Measurements from ENCODE around the gene SEPTIN12.

Gene SEPTIN12

DNA sequence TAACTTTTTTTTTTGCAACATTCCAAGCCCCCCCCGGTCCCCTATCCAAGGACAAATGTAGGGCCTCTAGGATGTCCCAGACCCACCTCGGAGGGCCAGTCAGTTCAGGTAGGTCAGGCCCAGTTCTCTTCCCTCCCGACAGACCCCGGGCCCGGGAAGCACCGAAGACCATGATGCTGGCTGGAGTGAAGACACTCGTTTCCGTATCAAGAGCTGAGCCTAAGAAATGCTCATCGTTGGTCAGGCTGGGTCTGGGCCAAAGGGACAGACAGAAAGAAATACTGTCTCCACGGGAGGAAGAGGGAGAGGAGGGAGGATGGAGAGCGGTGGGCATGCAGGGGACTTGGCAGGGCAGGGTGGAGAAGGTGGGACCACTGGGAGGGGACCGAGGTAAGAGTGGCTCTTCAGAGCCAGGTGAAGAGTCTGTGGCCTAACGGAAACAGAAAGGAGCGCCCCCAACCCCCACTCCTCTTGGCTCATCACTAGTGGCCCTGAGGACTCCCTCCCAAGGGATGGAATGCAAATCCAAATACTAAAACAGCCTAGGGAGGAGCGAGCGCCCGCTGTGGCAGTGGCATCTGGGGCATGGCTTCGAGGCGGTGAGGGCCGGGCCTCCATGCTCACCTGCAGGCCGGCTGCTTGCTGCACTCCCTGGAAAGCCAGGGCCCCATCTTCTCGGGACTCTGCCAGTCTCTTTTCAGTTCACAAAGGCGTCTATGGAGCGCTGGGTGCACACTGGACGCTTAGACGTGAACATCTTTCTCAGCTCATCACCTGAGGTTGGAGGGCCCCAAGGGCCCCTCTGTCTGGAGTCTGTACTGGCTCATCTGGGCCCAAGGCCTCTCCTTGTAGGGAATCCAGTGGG, 16.0 kb upstream of the SEPTIN12 start:
- no peaks in the 10 kb centered on the region for H3K27me3 ChIP-seq (ENCODE audit: insufficient read depth, poor library complexity, severe bottlenecking)
- no peak for DNase-seq (ENCODE audit: low spot score)
- peaks cover 28% of the 10 kb centered on the region for H3K36me3 ChIP-seq (ENCODE audit: low read depth)
- H3K9me3 ChIP-seq (ENCODE audit: severe bottlenecking) = no peaks in the 10 kb centered on the region
- no peak overlapping the region for H3K27ac ChIP-seq (ENCODE audit: poor library complexity, severe bottlenecking)
- no peak overlapping the region for H3K4me3 ChIP-seq (ENCODE audit: severe bottlenecking)
- TF ChIP-seq, protein P1, sequence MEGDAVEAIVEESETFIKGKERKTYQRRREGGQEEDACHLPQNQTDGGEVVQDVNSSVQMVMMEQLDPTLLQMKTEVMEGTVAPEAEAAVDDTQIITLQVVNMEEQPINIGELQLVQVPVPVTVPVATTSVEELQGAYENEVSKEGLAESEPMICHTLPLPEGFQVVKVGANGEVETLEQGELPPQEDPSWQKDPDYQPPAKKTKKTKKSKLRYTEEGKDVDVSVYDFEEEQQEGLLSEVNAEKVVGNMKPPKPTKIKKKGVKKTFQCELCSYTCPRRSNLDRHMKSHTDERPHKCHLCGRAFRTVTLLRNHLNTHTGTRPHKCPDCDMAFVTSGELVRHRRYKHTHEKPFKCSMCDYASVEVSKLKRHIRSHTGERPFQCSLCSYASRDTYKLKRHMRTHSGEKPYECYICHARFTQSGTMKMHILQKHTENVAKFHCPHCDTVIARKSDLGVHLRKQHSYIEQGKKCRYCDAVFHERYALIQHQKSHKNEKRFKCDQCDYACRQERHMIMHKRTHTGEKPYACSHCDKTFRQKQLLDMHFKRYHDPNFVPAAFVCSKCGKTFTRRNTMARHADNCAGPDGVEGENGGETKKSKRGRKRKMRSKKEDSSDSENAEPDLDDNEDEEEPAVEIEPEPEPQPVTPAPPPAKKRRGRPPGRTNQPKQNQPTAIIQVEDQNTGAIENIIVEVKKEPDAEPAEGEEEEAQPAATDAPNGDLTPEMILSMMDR (IDR thresholded peaks at IDR 0.05; ENCODE audit: poor library complexity, severe bottlenecking) = no peak
- peaks cover 9% of the 10 kb centered on the region for H3K4me1 ChIP-seq (ENCODE audit: insufficient read depth, poor library complexity, severe bottlenecking)
- no peak for ATAC-seq (ENCODE audit: low read depth)

DNA sequence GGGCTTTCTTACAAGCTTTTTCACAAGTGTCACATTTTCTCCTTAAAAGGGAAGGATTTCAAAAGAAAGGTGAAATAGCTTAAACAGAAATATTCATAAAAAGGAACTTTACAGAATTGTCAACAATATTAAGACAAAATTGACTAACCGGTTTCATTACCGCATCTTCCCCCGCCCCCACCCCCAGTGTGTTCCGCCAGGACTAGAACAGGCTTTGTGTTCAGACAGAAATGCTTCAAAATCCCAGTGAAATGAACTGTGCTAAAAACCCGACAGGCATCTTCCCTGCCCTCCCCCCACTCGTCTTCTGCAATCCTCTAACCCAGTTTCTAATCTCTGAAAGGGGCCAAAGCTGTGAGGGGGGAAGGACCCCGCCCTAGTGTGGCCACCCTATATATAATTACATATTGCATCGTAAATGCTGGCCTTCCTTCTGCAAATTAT, 15.3 kb upstream of the SEPTIN12 start:
- no peak for ATAC-seq (ENCODE audit: low read depth)
- Histone ChIP-seq H3K27ac (ENCODE audit: poor library complexity, severe bottlenecking) (peak overlapping the region; percentile 78), H3K9me3 (ENCODE audit: severe bottlenecking) (no peaks in the 10 kb centered on the region), H3K4me1 (ENCODE audit: insufficient read depth, poor library complexity, severe bottlenecking) (peaks cover 9% of the 10 kb centered on the region), H3K36me3 (ENCODE audit: low read depth) (peaks cover 23% of the 10 kb centered on the region), H3K27me3 (ENCODE audit: insufficient read depth, poor library complexity, severe bottlenecking) (no peaks in the 10 kb centered on the region), H3K4me3 (ENCODE audit: severe bottlenecking) (peak overlapping the region; percentile 54)
- TF ChIP-seq, protein P1 (IDR thresholded peaks at IDR 0.05; ENCODE audit: poor library complexity, severe bottlenecking) = no peak
- no peak for DNase-seq (ENCODE audit: low spot score)

DNA sequence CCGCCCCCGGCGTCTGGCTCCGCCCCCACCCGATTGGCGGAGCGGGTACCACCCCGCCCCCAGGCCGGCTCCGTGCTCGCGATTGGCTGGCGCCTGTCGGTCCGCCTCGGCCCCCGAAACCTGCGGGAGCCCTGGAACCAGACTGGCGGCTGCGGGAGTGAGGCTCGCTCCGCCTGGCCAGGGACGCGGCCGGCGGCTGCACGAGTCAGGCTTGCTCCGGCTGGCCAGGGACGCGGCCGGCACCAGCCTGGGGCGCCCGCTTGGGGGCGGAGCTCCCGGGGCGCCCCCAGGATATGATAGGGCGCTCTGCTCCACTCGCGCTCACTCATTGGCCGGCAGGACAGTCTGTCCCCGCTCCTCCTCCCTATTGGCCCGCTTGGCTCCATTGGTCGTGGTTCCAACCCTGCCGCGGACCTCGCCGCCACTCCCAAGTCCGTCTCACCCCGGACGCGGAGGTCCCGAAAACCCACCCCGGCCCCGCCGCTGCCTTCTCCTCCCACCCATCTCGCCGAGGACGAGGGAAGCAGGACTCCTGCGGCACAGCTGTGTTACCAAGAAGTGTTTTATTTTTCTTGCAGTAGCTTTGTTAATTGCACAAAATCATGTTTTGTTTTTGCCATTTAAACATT, 14.6 kb upstream of the SEPTIN12 start:
- ATAC-seq (ENCODE audit: low read depth) (peak; percentile 89), DNase-seq (ENCODE audit: low spot score) (peak; percentile 95)
- peaks cover 18% of the 10 kb centered on the region for H3K36me3 ChIP-seq (ENCODE audit: low read depth)
- H3K4me1 ChIP-seq (ENCODE audit: insufficient read depth, poor library complexity, severe bottlenecking) = peaks cover 9% of the 10 kb centered on the region
- TF ChIP-seq, protein P1 (IDR thresholded peaks at IDR 0.05; ENCODE audit: poor library complexity, severe bottlenecking) = no peak
- peak overlapping the region; percentile 54 for H3K4me3 ChIP-seq (ENCODE audit: severe bottlenecking)
- H3K27me3 ChIP-seq (ENCODE audit: insufficient read depth, poor library complexity, severe bottlenecking) = no peaks in the 10 kb centered on the region
- peak overlapping the region; percentile 78 for H3K27ac ChIP-seq (ENCODE audit: poor library complexity, severe bottlenecking)
- no peaks in the 10 kb centered on the region for H3K9me3 ChIP-seq (ENCODE audit: severe bottlenecking)

DNA sequence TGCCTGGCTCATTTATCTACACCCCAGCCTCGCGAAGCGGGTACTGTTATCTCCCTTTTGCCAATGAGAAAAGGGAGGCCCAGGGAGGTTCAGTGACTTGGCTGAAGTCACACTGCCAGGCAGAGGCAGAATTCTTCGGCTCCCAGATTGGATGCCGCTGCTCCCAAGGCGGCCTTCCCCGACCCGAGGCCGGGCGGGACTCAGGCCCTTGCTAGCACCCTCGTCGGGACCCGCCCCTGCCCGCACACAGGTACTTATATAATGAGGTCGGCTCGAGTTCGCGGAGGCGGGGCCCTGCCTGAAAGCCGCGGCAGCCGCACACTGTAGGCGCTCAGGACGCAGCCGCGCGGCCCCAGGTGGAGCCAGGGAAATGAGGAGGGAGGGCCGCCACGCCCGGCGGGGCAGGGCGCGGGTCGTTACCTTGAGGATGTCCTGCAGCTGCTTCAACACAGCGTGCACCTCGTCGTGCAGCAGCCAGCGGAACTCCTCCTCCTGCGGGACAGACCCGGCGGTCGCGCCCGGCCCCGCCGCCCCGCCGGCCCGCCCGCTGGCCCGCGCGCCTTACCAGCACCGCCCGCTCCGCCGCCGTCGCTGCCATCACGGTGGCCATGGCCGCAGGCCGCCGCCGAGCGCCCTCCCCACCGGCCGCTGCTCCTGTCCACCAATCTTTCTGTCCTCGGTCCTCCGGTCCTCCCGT, 14.0 kb upstream of the SEPTIN12 start, which contains the start of gene ROGDI:
ROGDI (minus strand) TSS at position 672 of the 697 bp plus-strand sequence; CDS start at position 610, 62 bp downstream.
- H3K27ac ChIP-seq (ENCODE audit: poor library complexity, severe bottlenecking) = peak within 1 kb of the TSS; percentile 78
- H3K9me3 ChIP-seq (ENCODE audit: severe bottlenecking) = no peaks in the 10 kb centered on the region
- peak; percentile 93 for DNase-seq (ENCODE audit: low spot score)
- H3K36me3 ChIP-seq (ENCODE audit: low read depth) = peaks cover 12% of the 10 kb centered on the region
- peaks cover 9% of the 10 kb centered on the region for H3K4me1 ChIP-seq (ENCODE audit: insufficient read depth, poor library complexity, severe bottlenecking)
- peak within 1 kb of the TSS; percentile 54 for H3K4me3 ChIP-seq (ENCODE audit: severe bottlenecking)
- TF ChIP-seq, protein P1 (IDR thresholded peaks at IDR 0.05; ENCODE audit: poor library complexity, severe bottlenecking) = no peak
- peak; percentile 66 for ATAC-seq (ENCODE audit: low read depth)
- no peaks in the 10 kb centered on the region for H3K27me3 ChIP-seq (ENCODE audit: insufficient read depth, poor library complexity, severe bottlenecking)
